ENCODE results near the gene DOCK8. TPM values are rescaled to one million over a fixed set of nuclear protein-coding genes. Genes with fewer than 3 reads are reported as not detected.
A peak's percentile ranks its signal among the peaks of the same experiment; 100 is the strongest.

The DOCK8 gene
- total RNA-seq, 2 donors from 2014 or later = 5.2 to 9.5 TPM

- TF ChIP-seq CTCF (IDR thresholded peaks at IDR 0.05) = no peak
- H3K36me3 ChIP-seq = no peaks in the 10 kb centered on the region
- H3K27me3 ChIP-seq = no peaks in the 10 kb centered on the region
- DNase-seq (ENCODE audit: low spot score) = no peak
- no peaks in the 10 kb centered on the region for H3K9me3 ChIP-seq
- H3K27ac ChIP-seq = no peak overlapping the region
- no peak overlapping the region for H3K4me3 ChIP-seq
- no peaks in the 10 kb centered on the region for H3K4me1 ChIP-seq
These were observed 78.2 kb downstream of the DOCK8 start for GRCh38 chr9:292915-293314.

- no peaks in the 10 kb centered on the region for H3K4me1 ChIP-seq
- H3K27me3 ChIP-seq = no peaks in the 10 kb centered on the region
- H3K36me3 ChIP-seq = no peaks in the 10 kb centered on the region
- H3K27ac ChIP-seq = no peak overlapping the region
- no peak for DNase-seq (ENCODE audit: low spot score)
- H3K4me3 ChIP-seq = no peak overlapping the region
- TF ChIP-seq CTCF (IDR thresholded peaks at IDR 0.05) = no peak
- no peaks in the 10 kb centered on the region for H3K9me3 ChIP-seq
These were observed 80.9 kb downstream of the DOCK8 start for GRCh38 chr9:295576-295975.

- no peak for TF ChIP-seq CTCF (IDR thresholded peaks at IDR 0.05)
- H3K36me3 ChIP-seq = no peaks in the 10 kb centered on the region
- no peaks in the 10 kb centered on the region for H3K9me3 ChIP-seq
- H3K4me1 ChIP-seq = no peaks in the 10 kb centered on the region
- H3K27ac ChIP-seq = peak overlapping the region in 1 of 2 donors; percentile 16
- DNase-seq (ENCODE audit: low spot score) = no peak
- H3K4me3 ChIP-seq = no peak overlapping the region
- H3K27me3 ChIP-seq = no peaks in the 10 kb centered on the region
These were observed 81.7 kb downstream of the DOCK8 start for GRCh38 chr9:296411-296810.

- Histone ChIP-seq H3K27me3 (no peaks in the 10 kb centered on the region), H3K4me1 (no peaks in the 10 kb centered on the region), H3K9me3 (no peaks in the 10 kb centered on the region), H3K27ac (peak overlapping the region in 1 of 2 donors; percentile 16), H3K36me3 (no peaks in the 10 kb centered on the region), H3K4me3 (no peak overlapping the region)
- no peak for DNase-seq (ENCODE audit: low spot score)
- TF ChIP-seq CTCF (IDR thresholded peaks at IDR 0.05) = no peak
These were observed 82.7 kb downstream of the DOCK8 start for GRCh38 chr9:297104-297972.

- no peaks in the 10 kb centered on the region for H3K9me3 ChIP-seq
- H3K4me1 ChIP-seq = no peaks in the 10 kb centered on the region
- TF ChIP-seq CTCF (IDR thresholded peaks at IDR 0.05) = no peak
- no peaks in the 10 kb centered on the region for H3K36me3 ChIP-seq
- H3K4me3 ChIP-seq = no peak overlapping the region
- no peak overlapping the region for H3K27ac ChIP-seq
- DNase-seq (ENCODE audit: low spot score) = no peak
- H3K27me3 ChIP-seq = no peaks in the 10 kb centered on the region
These were observed 88.8 kb downstream of the DOCK8 start for GRCh38 chr9:303502-303901.

GRCh38 chr9:304106-304505 lies 89.4 kb downstream of the DOCK8 start:
- Histone ChIP-seq H3K4me1 (no peaks in the 10 kb centered on the region), H3K27me3 (no peaks in the 10 kb centered on the region), H3K36me3 (no peaks in the 10 kb centered on the region), H3K9me3 (no peaks in the 10 kb centered on the region), H3K4me3 (no peak overlapping the region), H3K27ac (no peak overlapping the region)
- DNase-seq (ENCODE audit: low spot score) = no peak
- TF ChIP-seq CTCF (IDR thresholded peaks at IDR 0.05) = no peak

All from right atrium auricular region (tissue), 2 donors.